Fibroblast of skin of left quadriceps (primary cell): ENCODE measurements around the gene PRR33.
"Not testable (repeated sequence)": the region's sequence is repeated elsewhere in the genome, so short reads cannot be mapped to it uniquely, and the experiment has no call there.

ENCODE experiments used
- DNase-seq, 2 experiments: peaks; one replicate each; pipeline ENCODE4 v3.0.0-alpha.2; 2013; ENCODE audit warnings: low read depth in 2 of 2

The PRR33 gene

DNA sequence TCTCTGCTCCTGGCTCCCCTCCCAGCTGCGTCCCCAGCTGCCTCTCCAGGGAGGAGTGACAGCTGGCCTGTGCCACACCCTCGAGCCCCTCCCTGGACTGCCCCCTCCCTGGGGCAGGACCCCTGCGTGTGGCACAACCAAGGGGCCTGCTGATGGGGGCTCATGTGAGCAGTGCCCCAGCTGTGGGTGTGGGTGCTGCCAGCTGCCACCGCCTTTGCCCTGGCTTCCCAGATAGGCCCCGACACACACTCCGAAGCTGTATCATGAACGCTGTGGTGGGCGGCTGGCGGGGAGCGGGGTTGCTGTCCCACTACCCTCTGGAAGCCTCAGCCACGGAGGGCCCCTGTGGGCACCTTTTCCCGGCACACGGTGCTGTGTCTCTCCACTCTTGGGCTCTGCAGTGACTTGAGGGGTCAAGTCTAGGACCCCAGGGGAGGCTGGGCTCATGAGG is 15.8 kb downstream of the PRR33 start:
- not testable (repeated sequence) for DNase-seq

DNA sequence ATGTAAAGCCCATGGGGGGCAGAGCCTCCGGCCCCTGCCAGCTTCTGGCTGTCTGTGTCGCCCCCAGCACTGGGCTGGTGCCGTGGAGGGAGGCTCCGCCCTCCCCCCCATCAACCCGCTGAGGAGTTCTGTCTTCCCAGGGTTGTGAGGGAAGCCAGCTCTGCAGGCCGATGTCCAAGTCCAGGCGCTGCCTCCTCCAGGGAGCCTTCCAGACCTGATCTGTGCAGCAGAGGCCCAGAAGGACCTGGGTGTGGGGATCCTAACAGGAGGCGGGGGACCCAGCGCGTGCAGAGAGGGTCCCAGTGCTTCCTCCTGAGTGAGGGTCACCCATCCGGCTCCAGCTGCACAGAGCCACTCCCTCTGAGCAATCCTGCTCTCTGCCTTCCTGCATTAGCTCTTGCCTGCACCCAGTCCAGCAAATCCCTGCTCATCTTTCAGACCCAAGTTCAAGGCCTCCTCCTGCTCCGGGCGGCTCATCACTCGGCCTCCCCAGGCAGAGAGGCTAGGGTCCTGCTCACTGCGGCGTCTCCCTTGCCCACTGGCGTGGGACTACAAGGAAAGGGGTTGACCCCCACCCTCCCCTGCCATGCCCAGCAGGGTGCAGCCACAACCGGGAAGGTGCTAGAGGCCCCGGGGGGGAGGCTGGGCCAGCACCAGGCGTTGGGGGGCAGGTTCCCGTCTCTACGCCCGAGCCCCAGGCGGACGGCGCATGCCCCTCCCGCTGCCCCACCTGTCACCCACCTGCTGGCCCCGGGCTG is 16.4 kb downstream of the PRR33 start:
- DNase-seq = no peak

- not testable (repeated sequence) for DNase-seq
Measured at GRCh38 chr11:1874441-1875092, 17.1 kb downstream of the PRR33 start.

DNA sequence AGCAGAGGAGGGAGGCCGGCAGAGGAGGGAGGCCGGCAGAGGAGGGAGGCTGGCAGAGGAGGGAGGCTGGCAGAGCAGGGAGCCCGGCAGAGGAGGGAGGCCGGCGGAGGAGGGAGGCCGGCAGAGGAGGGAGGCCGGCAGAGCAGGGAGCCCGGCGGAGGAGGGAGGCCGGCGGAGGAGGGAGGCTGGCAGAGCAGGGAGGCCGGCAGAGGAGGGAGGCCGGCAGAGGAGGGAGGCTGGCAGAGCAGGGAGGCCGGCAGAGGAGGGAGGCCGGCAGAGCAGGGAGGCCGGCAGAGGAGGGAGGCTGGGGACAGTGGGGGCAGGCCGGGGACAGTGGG is 17.9 kb downstream of the PRR33 start:
- DNase-seq = not testable (repeated sequence)

- DNase-seq = no peak
Measured at GRCh38 chr11:1873048-1873812, 18.5 kb downstream of the PRR33 start.

DNA sequence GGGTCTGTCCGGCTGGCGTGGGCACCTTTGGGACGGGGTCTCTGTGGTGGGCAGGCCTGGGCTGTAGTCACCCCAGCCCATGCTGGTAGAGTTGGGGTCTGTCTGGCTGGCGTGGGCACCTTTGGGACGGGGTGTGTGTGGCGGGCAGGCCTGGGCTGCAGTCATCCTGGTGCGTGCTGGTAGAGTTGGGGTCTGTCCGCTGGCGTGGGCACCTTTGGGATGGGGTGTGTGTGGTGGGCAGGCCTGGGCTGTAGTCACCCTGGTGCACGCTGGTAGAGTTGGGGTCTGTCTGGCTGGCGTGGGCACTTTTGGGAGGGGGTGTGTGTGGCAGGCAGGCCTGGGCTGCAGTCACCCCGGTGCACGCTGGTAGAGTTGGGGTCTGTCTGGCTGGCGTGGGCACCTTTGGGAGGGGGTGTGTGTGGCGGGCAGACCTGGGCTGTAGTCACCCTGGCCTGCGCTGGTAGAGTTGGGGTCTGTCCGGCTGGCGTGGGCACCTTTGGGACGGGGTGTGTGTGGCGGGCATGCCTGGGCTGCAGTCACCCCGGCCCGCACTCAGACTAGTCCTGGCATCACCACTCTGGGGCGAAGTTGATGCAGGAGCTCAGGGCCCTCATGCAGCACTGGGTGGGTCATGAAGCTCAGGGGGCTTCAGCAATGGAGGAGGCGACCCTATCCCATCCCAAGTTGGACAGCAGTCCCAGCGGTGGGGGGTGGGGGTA is 19.3 kb downstream of the PRR33 start:
- DNase-seq = no peak

DNA sequence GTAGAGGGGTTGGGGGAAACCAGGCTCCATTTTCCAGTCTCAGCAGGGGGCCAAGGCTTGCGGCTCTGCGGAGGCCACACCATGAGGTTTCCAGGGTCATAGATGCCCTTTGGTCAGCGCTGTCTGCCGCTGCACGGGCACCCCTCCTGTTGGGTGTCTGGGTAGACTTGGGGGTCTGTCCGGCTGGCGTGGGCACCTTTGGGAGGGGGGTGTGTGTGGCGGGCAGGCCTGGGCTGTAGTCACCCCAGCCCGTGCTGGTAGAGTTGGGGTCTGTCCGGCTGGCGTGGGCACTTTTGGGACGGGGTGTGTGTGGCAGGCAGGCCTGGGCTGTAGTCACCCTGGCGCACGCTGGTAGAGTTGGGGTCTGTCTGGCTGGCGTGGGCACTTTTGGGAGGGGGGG is 20.2 kb downstream of the PRR33 start:
- no peak for DNase-seq

- no peak for DNase-seq
Measured at GRCh38 chr11:1870721-1871466, 20.8 kb downstream of the PRR33 start.

DNA sequence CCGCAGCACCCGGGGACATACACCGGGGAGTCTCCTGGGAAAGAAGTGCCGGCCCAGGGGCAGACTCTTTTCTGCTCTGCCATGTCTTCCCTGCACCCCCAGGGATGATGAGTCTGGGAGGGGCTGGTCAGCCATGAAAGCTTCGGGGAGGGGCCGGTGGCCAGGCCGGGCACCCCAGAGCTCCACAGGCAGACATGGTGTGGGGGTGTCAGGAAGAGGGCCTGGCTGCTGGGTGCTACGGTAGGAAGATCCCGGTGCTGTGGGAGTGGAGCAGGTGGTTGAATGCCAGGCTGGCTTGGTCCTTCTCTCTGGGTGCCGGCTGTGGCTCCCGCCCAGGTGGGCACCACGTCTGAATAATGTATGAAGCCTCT is 21.4 kb downstream of the PRR33 start:
- no peak for DNase-seq

DNA sequence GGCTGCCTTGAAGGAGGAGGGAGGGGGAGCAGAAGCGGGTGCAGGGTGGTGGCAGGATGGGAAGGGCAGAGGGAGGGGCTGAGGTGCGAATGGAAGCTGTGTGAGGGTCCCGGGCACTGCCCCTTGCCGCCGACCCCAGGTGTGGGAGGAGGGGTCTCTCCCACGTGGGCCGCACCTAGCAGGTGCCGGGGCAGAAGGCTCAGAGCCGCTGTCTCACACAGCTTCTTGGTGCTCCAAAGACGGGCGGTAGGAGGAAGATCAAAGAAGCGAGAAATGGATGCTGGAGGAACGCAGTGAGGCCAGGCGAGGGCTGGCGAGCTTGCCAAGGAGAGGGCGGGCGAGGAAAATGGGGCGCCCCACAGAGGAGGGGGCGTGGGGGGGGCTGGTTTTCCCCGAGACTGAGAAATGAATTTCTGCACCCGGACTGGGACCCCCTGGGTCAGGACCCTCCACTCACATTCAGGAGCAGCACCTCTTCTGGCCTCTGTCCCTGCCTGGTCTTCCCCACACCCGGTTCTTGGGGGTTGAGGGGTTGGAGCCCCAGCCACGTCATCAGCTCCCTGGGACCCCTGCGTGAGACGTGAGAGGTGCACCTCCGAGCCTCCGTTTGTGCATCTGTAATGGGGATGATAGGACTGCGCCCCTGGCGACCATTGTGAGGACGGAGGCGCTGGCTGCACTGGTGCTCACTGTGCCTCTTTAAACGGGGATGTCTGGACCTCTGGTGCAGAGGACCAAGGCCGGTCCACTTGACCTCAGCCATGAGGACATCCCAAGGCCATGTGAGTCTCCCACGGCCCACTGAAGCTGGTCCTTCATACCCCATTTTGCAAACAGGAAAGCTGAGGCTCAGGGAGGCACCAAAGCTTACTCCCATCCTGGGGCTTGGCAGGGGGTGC is 22.0 kb downstream of the PRR33 start:
- no peak for DNase-seq

DNA sequence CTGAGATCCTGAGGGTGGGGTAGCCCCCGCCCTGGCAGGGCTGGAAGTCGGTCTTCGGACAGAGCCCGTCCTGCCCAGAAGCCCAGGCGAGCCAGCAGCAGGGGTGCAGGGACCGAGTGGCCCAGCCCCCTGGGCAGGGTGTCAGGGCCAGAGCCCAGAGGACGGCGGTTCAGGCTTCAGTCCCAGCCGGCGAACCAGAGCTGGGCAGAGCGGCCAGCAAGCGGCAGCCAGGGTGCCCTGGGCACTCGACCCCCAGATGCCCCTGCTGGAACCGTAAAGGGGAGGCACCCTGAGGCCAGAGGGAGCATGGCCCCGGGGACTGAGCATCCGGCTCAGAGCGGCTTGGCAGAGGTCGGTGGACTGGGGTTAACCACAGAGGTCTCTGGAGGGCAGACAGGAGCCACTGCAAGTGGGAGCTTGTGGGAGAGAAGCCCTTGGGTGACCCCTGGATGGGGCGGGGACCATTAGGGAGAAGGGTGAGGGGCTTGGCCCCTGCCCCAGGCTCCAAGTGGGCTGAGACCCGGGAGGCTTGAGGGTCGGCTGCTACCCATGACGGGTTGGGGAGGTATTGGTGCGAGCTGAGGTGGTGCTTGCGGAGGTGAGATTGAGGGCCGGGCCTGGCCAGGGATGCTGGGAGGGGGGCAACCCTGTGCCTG is 22.9 kb downstream of the PRR33 start:
- no peak for DNase-seq

DNA sequence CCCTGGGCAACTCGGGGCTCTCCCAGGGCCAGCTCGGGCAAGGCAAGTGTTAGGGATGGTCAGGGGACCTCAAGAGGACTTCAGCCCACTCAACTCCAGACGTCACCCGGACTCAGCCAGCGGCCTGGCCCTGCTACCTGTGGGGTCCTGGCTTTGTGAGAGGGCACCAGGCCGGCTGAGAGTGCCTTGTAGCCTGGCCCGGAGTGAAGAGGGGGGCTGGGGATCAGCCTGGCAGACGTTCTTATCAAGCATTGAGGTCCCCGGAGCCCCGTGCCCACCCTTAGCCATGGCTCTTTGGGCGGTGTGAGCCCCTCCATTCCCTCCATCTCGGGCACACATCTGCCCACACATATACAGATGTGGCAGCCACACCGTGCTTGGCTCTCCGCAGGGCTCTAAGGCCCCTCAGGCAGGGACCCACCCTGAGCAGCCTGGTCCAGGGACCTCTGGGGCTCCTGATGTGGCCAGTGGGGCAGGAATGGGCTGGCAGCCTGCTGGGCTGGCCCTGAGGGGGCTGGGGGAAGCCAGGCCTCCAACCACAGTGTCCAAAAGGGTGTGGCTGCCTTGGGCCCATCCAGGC is 23.5 kb downstream of the PRR33 start:
- no peak for DNase-seq

- no peak for DNase-seq
Measured at GRCh38 chr11:1867381-1867780, 24.3 kb downstream of the PRR33 start.

GRCh38 chr11:1866776-1867175 is 24.9 kb downstream of the PRR33 start:
- no peak for DNase-seq

- no peak for DNase-seq
Measured at GRCh38 chr11:1866226-1866625, 25.5 kb downstream of the PRR33 start.

DNA sequence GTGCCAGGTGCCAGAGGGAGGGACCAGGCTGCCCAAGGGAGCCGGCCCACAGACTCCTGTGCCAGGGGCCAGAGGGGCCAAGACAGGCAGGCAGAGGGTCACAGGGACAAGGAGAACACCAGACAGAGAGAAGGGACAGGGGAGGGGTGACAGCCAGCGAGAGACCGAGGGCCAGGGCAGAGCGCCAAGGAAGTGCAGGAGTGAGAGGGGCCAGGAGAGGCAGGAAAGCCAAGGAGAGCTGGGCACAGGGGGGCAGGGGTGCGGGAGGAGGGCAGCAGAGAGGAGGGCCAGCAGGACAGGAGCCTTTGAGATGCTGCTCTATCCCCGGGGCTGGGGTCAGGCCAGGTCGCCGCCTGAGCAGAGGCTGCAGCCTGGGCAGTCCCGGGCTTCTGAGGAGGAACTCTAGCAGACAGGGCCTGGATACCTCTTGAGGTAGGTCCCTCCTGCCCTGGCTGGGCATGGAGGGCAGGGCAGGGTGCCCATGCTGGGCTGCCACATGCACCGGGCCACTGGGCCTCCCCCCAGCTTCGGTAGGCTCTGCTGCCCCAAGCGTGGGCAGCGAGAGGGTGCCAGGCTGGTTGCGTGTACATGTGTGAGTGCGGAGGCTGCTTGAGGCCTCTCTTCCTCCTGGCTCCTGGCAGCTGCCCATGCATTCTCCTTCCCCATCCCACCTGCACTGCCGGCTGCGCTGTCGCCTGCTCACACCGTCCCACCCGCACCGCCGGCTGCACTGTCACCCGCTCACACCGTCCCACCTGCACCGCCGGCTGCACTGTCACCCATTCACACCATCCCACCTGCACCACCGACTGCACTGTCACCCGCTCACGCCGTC is 26.6 kb downstream of the PRR33 start:
- DNase-seq = no peak

GRCh38 chr11:1864231-1864630 is 27.5 kb downstream of the PRR33 start:
- no peak for DNase-seq

DNA sequence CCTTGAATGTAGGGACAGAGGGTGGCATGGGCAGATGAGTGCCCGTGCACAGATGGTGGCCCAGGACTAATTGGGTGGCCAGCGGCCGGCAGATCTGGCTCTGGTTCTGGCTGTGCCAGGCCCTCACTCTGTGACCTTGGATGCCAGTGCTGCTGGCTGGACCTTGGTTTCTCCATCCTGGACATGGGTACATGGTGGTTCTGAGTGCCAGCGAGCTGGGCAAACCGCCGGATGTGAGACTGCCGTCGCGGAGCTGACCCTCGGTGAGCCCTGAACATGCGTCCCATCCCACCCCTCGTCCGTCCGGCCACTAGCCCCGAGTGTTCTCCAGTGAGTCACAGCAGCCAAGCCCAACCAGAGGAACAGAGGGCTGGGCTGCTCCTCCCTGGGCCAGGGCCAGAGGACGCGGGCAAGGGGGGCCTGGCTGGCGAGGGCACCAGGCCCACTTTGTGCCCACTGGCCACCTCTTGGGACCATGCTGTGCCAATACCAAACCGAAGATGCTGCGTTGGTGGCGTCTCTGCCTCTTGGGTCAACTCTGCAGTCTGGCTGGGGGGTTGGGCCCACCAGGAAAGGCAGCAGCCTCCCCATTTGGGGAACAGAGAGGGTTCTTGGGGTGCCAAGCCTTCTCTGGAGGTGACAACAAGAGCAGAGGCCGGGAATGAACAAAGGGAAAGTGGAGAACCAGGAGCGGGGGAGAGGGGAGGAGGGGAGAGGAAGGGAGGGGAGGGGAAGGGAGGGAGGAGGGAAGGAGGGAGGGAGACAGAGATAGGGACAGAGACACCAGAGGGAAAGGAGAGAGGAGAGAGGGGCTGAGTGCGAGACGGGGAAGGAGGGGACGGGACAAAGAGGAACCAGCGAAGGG is 28.1 kb downstream of the PRR33 start:
- DNase-seq = peak; percentile 74 to 77
